ENCODE results near the gene LSM7.

Gene LSM7

GRCh38 chr19:2341982-2342381, 13.6 kb upstream of the LSM7 start:
- no peak overlapping the region for H2BK15ac ChIP-seq (ENCODE audit: low read length)
- H3K4ac ChIP-seq (ENCODE audit: low read length), result no peak overlapping the region
- H3K14ac ChIP-seq (ENCODE audit: low read length), result no peak overlapping the region
- H3K36me3 ChIP-seq (replicated peaks in 1 of 2; ENCODE audit: control insufficient read depth in 2 of 2, insufficient read depth in 2 of 2, low read length in 2 of 2), result peaks cover 14 to 66% of the 10 kb centered on the region in 2 donors
- H3K23ac ChIP-seq (ENCODE audit: low read depth, low read length, poor library complexity), result no peak overlapping the region
- H3K9ac ChIP-seq (ENCODE audit: low read depth, low read length, poor library complexity), result no peak overlapping the region
- no peak overlapping the region for H2BK5ac ChIP-seq (ENCODE audit: low read length)
- H2AK5ac ChIP-seq (ENCODE audit: low read depth, low read length), result no peak overlapping the region
- peaks cover 23% of the 10 kb centered on the region for H3K79me1 ChIP-seq (ENCODE audit: low read depth, low read length)
- no peak overlapping the region for H3K4me3 ChIP-seq (ENCODE audit: low read length in 2 of 2)
- no peaks in the 10 kb centered on the region for H3K9me3 ChIP-seq (replicated peaks in 1 of 2; ENCODE audit: control insufficient read depth in 2 of 2, insufficient read depth in 1 of 2, low read depth in 1 of 2, low read length in 2 of 2)
- H2BK120ac ChIP-seq (ENCODE audit: low read depth, low read length), result no peak overlapping the region
- WGBS, 2 donors (ENCODE audit: extremely low coverage in 2 of 2, insufficient read length in 2 of 2, insufficient replicate concordance in 1 of 2), result no CpG with 5 or more reads among the region's 15 CpGs
- H3K18ac ChIP-seq (ENCODE audit: low read length), result no peak overlapping the region
- no peak overlapping the region for H4K91ac ChIP-seq (ENCODE audit: low read depth, low read length, poor library complexity)
- no peaks in the 10 kb centered on the region for H3K27me3 ChIP-seq (ENCODE audit: control insufficient read depth in 3 of 3, insufficient read depth in 3 of 3, low read depth in 1 of 3, low read length in 3 of 3)
- H4K8ac ChIP-seq (ENCODE audit: low read depth, low read length), result no peak overlapping the region
- H3K27ac ChIP-seq (replicated peaks; ENCODE audit: low read length), result no peak overlapping the region
- H3K4me1 ChIP-seq (ENCODE audit: control insufficient read depth in 2 of 2, insufficient read depth in 1 of 2, low read depth in 1 of 2, low read length in 2 of 2), result peaks cover 6 to 8% of the 10 kb centered on the region in 2 donors
- no peak overlapping the region for H2BK12ac ChIP-seq (ENCODE audit: low read length)
- no peak overlapping the region for H3K4me2 ChIP-seq (ENCODE audit: insufficient read depth, low read length, poor library complexity, severe bottlenecking)
- H2AFZ ChIP-seq (ENCODE audit: low read length), result no peak overlapping the region
- no peak for DNase-seq (ENCODE audit: low spot score)

- Histone ChIP-seq H2AK5ac (ENCODE audit: low read depth, low read length) (no peak overlapping the region), H3K18ac (ENCODE audit: low read length) (no peak overlapping the region), H3K9me3 (replicated peaks in 1 of 2; ENCODE audit: control insufficient read depth in 2 of 2, insufficient read depth in 1 of 2, low read depth in 1 of 2, low read length in 2 of 2) (peaks cover 0 to 6% of the 10 kb centered on the region in 2 donors), H3K23ac (ENCODE audit: low read depth, low read length, poor library complexity) (peak overlapping the region; percentile 55), H2BK12ac (ENCODE audit: low read length) (no peak overlapping the region), H3K4me2 (ENCODE audit: insufficient read depth, low read length, poor library complexity, severe bottlenecking) (no peak overlapping the region), H2AFZ (ENCODE audit: low read length) (no peak overlapping the region), H3K4me1 (ENCODE audit: control insufficient read depth in 2 of 2, insufficient read depth in 1 of 2, low read depth in 1 of 2, low read length in 2 of 2) (peaks cover 12 to 14% of the 10 kb centered on the region in 2 donors), H2BK15ac (ENCODE audit: low read length) (no peak overlapping the region), H4K91ac (ENCODE audit: low read depth, low read length, poor library complexity) (no peak overlapping the region), H3K4ac (ENCODE audit: low read length) (no peak overlapping the region), H3K27ac (replicated peaks; ENCODE audit: low read length) (no peak overlapping the region), H3K79me1 (ENCODE audit: low read depth, low read length) (peaks cover 30% of the 10 kb centered on the region), H3K9ac (ENCODE audit: low read depth, low read length, poor library complexity) (no peak overlapping the region), H3K4me3 (ENCODE audit: low read length in 2 of 2) (no peak overlapping the region), H3K27me3 (ENCODE audit: control insufficient read depth in 3 of 3, insufficient read depth in 3 of 3, low read depth in 1 of 3, low read length in 3 of 3) (no peaks in the 10 kb centered on the region), H4K8ac (ENCODE audit: low read depth, low read length) (no peak overlapping the region), H2BK120ac (ENCODE audit: low read depth, low read length) (no peak overlapping the region), H3K14ac (ENCODE audit: low read length) (peak overlapping the region; percentile 56), H2BK5ac (ENCODE audit: low read length) (no peak overlapping the region), H3K36me3 (replicated peaks in 1 of 2; ENCODE audit: control insufficient read depth in 2 of 2, insufficient read depth in 2 of 2, low read length in 2 of 2) (peaks cover 20 to 60% of the 10 kb centered on the region in 2 donors)
- WGBS, 2 donors (ENCODE audit: extremely low coverage in 2 of 2, insufficient read length in 2 of 2, insufficient replicate concordance in 1 of 2), result no CpG with 5 or more reads among the region's 24 CpGs
- DNase-seq (ENCODE audit: low spot score), result no peak
Measured at GRCh38 chr19:2341244-2341751, 12.9 kb upstream of the LSM7 start.

DNA sequence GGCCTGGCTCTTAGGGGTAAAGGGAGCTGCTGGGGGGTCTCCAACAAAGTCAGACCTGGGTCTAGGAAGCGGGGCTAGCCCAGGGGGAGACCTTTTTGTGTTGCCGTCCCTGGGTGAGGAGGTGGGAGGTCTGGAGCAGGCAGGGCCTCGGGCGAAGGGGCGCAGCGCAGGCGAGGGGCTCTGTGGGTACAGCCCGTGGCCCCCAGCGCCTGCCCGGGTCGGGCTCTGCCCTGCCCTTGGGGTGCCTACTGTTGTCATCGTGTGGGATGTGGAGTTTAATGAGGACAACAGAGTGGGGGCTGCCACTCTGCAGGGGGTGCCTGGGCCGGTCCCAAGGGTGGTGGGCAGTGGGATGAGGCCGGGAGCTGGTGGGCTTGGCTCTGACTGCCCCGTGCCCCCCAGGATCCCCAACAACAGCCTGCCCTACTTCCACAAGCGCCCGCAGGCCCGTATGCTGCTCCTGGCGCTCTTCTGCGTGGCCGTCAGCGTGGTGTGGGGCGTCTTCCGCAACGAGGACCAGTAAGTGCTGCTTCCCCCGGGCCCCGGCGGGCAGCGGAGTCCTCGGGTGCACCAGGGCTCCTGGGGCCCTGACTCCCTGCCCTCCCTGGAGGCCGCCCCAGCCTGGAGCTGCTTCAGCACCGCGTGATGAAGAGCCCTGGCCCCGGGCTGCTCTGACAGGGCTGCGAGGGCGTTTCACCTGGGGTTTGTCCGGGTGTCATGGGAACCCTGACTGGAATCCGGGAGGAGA, 12.3 kb upstream of the LSM7 start:
- Histone ChIP-seq H3K23ac (ENCODE audit: low read depth, low read length, poor library complexity) (peak overlapping the region; percentile 55), H3K9ac (ENCODE audit: low read depth, low read length, poor library complexity) (no peak overlapping the region), H2BK15ac (ENCODE audit: low read length) (no peak overlapping the region), H3K4ac (ENCODE audit: low read length) (no peak overlapping the region), H3K18ac (ENCODE audit: low read length) (no peak overlapping the region), H2AFZ (ENCODE audit: low read length) (no peak overlapping the region), H2BK5ac (ENCODE audit: low read length) (no peak overlapping the region), H3K27me3 (ENCODE audit: control insufficient read depth in 3 of 3, insufficient read depth in 3 of 3, low read depth in 1 of 3, low read length in 3 of 3) (no peaks in the 10 kb centered on the region), H3K27ac (replicated peaks; ENCODE audit: low read length) (no peak overlapping the region), H3K14ac (ENCODE audit: low read length) (no peak overlapping the region), H2BK120ac (ENCODE audit: low read depth, low read length) (no peak overlapping the region), H3K4me2 (ENCODE audit: insufficient read depth, low read length, poor library complexity, severe bottlenecking) (no peak overlapping the region), H3K4me3 (ENCODE audit: low read length in 2 of 2) (no peak overlapping the region), H2BK12ac (ENCODE audit: low read length) (no peak overlapping the region), H3K9me3 (replicated peaks in 1 of 2; ENCODE audit: control insufficient read depth in 2 of 2, insufficient read depth in 1 of 2, low read depth in 1 of 2, low read length in 2 of 2) (peaks cover 0 to 6% of the 10 kb centered on the region in 2 donors), H4K91ac (ENCODE audit: low read depth, low read length, poor library complexity) (no peak overlapping the region), H3K36me3 (replicated peaks in 1 of 2; ENCODE audit: control insufficient read depth in 2 of 2, insufficient read depth in 2 of 2, low read length in 2 of 2) (peaks cover 20 to 54% of the 10 kb centered on the region in 2 donors), H2AK5ac (ENCODE audit: low read depth, low read length) (no peak overlapping the region), H3K4me1 (ENCODE audit: control insufficient read depth in 2 of 2, insufficient read depth in 1 of 2, low read depth in 1 of 2, low read length in 2 of 2) (peaks cover 12 to 14% of the 10 kb centered on the region in 2 donors), H3K79me1 (ENCODE audit: low read depth, low read length) (peaks cover 34% of the 10 kb centered on the region), H4K8ac (ENCODE audit: low read depth, low read length) (no peak overlapping the region)
- no peak for DNase-seq (ENCODE audit: low spot score)
- no CpG with 5 or more reads among the region's 38 CpGs for WGBS, 2 donors (ENCODE audit: extremely low coverage in 2 of 2, insufficient read length in 2 of 2, insufficient replicate concordance in 1 of 2)

DNA sequence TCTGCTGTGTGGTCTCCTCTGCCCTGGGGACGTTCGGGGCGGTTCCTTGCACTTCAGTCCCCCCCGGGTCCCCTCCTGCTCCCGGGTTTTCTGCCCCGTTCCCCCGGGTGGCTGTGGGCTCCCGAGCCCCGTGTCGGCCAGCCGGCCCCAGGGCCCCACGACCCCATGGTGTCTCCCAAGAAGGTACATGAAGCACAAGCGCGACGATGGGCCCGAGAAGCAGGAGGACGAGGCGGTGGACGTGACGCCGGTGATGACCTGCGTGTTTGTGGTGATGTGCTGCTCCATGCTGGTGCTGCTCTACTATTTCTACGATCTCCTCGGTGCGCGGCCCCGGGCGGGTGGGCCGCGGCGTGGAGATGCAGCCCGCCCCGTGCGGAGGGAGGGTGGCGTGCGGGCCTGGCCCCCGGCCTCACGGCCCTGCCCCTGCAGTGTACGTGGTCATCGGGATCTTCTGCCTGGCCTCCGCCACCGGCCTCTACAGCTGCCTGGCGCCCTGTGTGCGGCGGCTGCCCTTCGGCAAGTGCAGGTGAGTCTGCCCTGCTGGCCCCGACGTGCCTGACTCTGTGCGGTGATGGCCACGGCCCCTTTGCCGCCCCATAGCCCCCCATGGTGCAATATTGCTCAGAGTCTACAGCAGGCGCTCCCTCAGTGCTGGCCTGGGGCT, 11.4 kb upstream of the LSM7 start:
- Histone ChIP-seq H3K27me3 (ENCODE audit: control insufficient read depth in 3 of 3, insufficient read depth in 3 of 3, low read depth in 1 of 3, low read length in 3 of 3) (no peaks in the 10 kb centered on the region), H3K14ac (ENCODE audit: low read length) (no peak overlapping the region), H3K9me3 (replicated peaks in 1 of 2; ENCODE audit: control insufficient read depth in 2 of 2, insufficient read depth in 1 of 2, low read depth in 1 of 2, low read length in 2 of 2) (peaks cover 0 to 8% of the 10 kb centered on the region in 2 donors), H3K4me3 (ENCODE audit: low read length in 2 of 2) (no peak overlapping the region), H4K91ac (ENCODE audit: low read depth, low read length, poor library complexity) (no peak overlapping the region), H2AFZ (ENCODE audit: low read length) (no peak overlapping the region), H2BK5ac (ENCODE audit: low read length) (peak overlapping the region; percentile 75), H3K27ac (replicated peaks; ENCODE audit: low read length) (no peak overlapping the region), H3K23ac (ENCODE audit: low read depth, low read length, poor library complexity) (peak overlapping the region; percentile 31), H3K79me1 (ENCODE audit: low read depth, low read length) (peaks cover 42% of the 10 kb centered on the region), H3K4me2 (ENCODE audit: insufficient read depth, low read length, poor library complexity, severe bottlenecking) (no peak overlapping the region), H2AK5ac (ENCODE audit: low read depth, low read length) (no peak overlapping the region), H2BK12ac (ENCODE audit: low read length) (no peak overlapping the region), H2BK120ac (ENCODE audit: low read depth, low read length) (no peak overlapping the region), H3K4ac (ENCODE audit: low read length) (no peak overlapping the region), H4K8ac (ENCODE audit: low read depth, low read length) (peak overlapping the region; percentile 6), H2BK15ac (ENCODE audit: low read length) (no peak overlapping the region), H3K9ac (ENCODE audit: low read depth, low read length, poor library complexity) (no peak overlapping the region), H3K4me1 (ENCODE audit: control insufficient read depth in 2 of 2, insufficient read depth in 1 of 2, low read depth in 1 of 2, low read length in 2 of 2) (peaks cover 12 to 14% of the 10 kb centered on the region in 2 donors), H3K18ac (ENCODE audit: low read length) (no peak overlapping the region), H3K36me3 (replicated peaks in 1 of 2; ENCODE audit: control insufficient read depth in 2 of 2, insufficient read depth in 2 of 2, low read length in 2 of 2) (peaks cover 16 to 47% of the 10 kb centered on the region in 2 donors)
- no CpG with 5 or more reads among the region's 52 CpGs for WGBS, 2 donors (ENCODE audit: extremely low coverage in 2 of 2, insufficient read length in 2 of 2, insufficient replicate concordance in 1 of 2)
- DNase-seq (ENCODE audit: low spot score), result no peak

Measured in neuronal stem cell (in vitro differentiated cells).